ENCODE data around the gene TUBB4B. TPM values are rescaled to one million over a fixed set of nuclear protein-coding genes. Genes with fewer than 3 reads are reported as not detected.

The TUBB4B gene
- polyA plus RNA-seq, 2 of the 4 experiments (the other 2 are of a cell fraction), result 256 to 671 TPM

- WGBS (ENCODE audit: missing lambda C conversion rate), result 45% methylated on average over 19 of the region's 25 CpGs
- Histone ChIP-seq H3K4me1 (peaks cover 66% of the 10 kb centered on the region), H3K9me3 (no peaks in the 10 kb centered on the region), H3K4me2 (peak within 1 kb of the TSS; percentile 77), H3K27ac (peak within 1 kb of the TSS; percentile 63 to 89), H3K4me3 (no peak within 1 kb of the TSS)
- DNase-seq (ENCODE audit: low read depth in 1 of 2, low spot score in 1 of 2), result peak; percentile 78 to 84
- peak; percentile 42 to 71 for ATAC-seq
- TF ChIP-seq RARB (CRISPR knock-in tag; IDR thresholded peaks at IDR 0.05) (no peak), PHF8 (IDR thresholded peaks at IDR 0.05; ENCODE audit: borderline replicate concordance, low read depth) (no peak), TFCP2L1 (CRISPR knock-in tag; IDR thresholded peaks at IDR 0.05) (no peak), MYC (IDR thresholded peaks at IDR 0.05; ENCODE audit: borderline replicate concordance, low read length) (no peak; the same call in 1 of the 2 replicates), RAD21 (conservative IDR thresholded peaks at IDR 0.05 in 1 of 2, IDR thresholded peaks at IDR 0.05 in 1 of 2) (peak; percentile 92 to 94), POLR2A (IDR thresholded peaks at IDR 0.05; ENCODE audit: low read length) (0 out of 2 replicates have a peak, but pooled peaks have one; percentile 1), RFX5 (IDR thresholded peaks at IDR 0.05) (no peak), FOXS1 (CRISPR knock-in tag; IDR thresholded peaks at IDR 0.05) (no peak), SMC3 (IDR thresholded peaks at IDR 0.05) (peak; percentile 86), ZFP36 (IDR thresholded peaks at IDR 0.05; ENCODE audit: borderline replicate concordance, partially characterized antibody) (peak; percentile 88)
- TF ChIP-seq, protein P1, sequence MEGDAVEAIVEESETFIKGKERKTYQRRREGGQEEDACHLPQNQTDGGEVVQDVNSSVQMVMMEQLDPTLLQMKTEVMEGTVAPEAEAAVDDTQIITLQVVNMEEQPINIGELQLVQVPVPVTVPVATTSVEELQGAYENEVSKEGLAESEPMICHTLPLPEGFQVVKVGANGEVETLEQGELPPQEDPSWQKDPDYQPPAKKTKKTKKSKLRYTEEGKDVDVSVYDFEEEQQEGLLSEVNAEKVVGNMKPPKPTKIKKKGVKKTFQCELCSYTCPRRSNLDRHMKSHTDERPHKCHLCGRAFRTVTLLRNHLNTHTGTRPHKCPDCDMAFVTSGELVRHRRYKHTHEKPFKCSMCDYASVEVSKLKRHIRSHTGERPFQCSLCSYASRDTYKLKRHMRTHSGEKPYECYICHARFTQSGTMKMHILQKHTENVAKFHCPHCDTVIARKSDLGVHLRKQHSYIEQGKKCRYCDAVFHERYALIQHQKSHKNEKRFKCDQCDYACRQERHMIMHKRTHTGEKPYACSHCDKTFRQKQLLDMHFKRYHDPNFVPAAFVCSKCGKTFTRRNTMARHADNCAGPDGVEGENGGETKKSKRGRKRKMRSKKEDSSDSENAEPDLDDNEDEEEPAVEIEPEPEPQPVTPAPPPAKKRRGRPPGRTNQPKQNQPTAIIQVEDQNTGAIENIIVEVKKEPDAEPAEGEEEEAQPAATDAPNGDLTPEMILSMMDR (IDR thresholded peaks at IDR 0.05), result peak; percentile 88
- ChIA-PET CTCF (interaction anchor here (0.5 to 10.1 kb wide), 42 partner anchors 10 to 441 kb away, joined by 3 to 113 read pairs (median 5); partner anchors contain the start of genes ANAPC2, LRRC26, MAMDC4 and MAN1B1), POLR2A (interaction anchor here (1.5 to 3.5 kb wide), 3 partner anchors 13 to 64 kb away, joined by 3 to 27 read pairs (median 8); partner anchors contain the start of genes ANAPC2, SSNA1 and TUBB4B)
- FAIRE-seq, result no peak
Measured at GRCh38 chr9:137227054-137227852, 13.8 kb upstream of the TUBB4B start, which contains the start of gene RNF224. RNF224 (plus strand) TSS chr9:137227502; CDS start chr9:137228336, 834 bp downstream.

GRCh38 chr9:137227853-137228505, 13.1 kb upstream of the TUBB4B start:
- H3K4me1 ChIP-seq, result peaks cover 59% of the 10 kb centered on the region
- FAIRE-seq, result no peak
- H3K9me3 ChIP-seq, result no peaks in the 10 kb centered on the region
- POLR2A ChIA-PET, result interaction anchor here (1.5 to 3.5 kb wide), 3 partner anchors 12 to 65 kb away, joined by 3 to 27 read pairs (median 8); partner anchors contain the start of genes ANAPC2, SSNA1 and TUBB4B
- H3K4me2 ChIP-seq, result peak overlapping the region; percentile 77
- no peak overlapping the region for H3K4me3 ChIP-seq
- no peak for ATAC-seq
- DNase-seq (ENCODE audit: low read depth in 1 of 2, low spot score in 1 of 2), result no peak
- CTCF ChIA-PET, result interaction anchor here (0.5 to 10.1 kb wide), 31 partner anchors 11 to 421 kb away, joined by 3 to 113 read pairs (median 7); partner anchors contain the start of genes ANAPC2, LRRC26, NDOR1 and NELFB
- H3K27ac ChIP-seq, result no peak overlapping the region
- 37% methylated on average over 12 of the region's 18 CpGs for WGBS (ENCODE audit: missing lambda C conversion rate)
- TF ChIP-seq, protein P2, sequence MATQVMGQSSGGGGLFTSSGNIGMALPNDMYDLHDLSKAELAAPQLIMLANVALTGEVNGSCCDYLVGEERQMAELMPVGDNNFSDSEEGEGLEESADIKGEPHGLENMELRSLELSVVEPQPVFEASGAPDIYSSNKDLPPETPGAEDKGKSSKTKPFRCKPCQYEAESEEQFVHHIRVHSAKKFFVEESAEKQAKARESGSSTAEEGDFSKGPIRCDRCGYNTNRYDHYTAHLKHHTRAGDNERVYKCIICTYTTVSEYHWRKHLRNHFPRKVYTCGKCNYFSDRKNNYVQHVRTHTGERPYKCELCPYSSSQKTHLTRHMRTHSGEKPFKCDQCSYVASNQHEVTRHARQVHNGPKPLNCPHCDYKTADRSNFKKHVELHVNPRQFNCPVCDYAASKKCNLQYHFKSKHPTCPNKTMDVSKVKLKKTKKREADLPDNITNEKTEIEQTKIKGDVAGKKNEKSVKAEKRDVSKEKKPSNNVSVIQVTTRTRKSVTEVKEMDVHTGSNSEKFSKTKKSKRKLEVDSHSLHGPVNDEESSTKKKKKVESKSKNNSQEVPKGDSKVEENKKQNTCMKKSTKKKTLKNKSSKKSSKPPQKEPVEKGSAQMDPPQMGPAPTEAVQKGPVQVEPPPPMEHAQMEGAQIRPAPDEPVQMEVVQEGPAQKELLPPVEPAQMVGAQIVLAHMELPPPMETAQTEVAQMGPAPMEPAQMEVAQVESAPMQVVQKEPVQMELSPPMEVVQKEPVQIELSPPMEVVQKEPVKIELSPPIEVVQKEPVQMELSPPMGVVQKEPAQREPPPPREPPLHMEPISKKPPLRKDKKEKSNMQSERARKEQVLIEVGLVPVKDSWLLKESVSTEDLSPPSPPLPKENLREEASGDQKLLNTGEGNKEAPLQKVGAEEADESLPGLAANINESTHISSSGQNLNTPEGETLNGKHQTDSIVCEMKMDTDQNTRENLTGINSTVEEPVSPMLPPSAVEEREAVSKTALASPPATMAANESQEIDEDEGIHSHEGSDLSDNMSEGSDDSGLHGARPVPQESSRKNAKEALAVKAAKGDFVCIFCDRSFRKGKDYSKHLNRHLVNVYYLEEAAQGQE (IDR thresholded peaks at IDR 0.05), result no peak
- TF ChIP-seq, protein P3, sequence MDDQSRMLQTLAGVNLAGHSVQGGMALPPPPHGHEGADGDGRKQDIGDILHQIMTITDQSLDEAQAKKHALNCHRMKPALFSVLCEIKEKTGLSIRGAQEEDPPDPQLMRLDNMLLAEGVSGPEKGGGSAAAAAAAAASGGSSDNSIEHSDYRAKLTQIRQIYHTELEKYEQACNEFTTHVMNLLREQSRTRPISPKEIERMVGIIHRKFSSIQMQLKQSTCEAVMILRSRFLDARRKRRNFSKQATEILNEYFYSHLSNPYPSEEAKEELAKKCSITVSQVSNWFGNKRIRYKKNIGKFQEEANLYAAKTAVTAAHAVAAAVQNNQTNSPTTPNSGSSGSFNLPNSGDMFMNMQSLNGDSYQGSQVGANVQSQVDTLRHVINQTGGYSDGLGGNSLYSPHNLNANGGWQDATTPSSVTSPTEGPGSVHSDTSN (IDR thresholded peaks at IDR 0.05), result peak; percentile 26; the same call in 1 of the 2 replicates
- no peak for TF ChIP-seq HOXB13 (CRISPR knock-in tag; IDR thresholded peaks at IDR 0.05; ENCODE audit: low read depth)

Data from A549 (cell line).